ENCODE results near the gene TF. TPM values are rescaled to one million over a fixed set of nuclear protein-coding genes. Genes with fewer than 3 reads are reported as not detected.

TF gene
- total and polyA plus RNA-seq, 2 of the 8 experiments (the other 6 are each of a cell fraction or from before 2014, with no cell fraction given) = 0.02 to 0.26 TPM

- TF ChIP-seq EP300 (IDR thresholded peaks at IDR 0.05; ENCODE audit: borderline replicate concordance in 1 of 2, low read depth in 2 of 2, low read length in 2 of 2) (no peak), YY1 (IDR thresholded peaks at IDR 0.05; ENCODE audit: low read depth, low read length) (no peak)
Observed at GRCh38 chr3:133821767-133822638, 75.8 kb downstream of the TF start (continued).
